HepG2 (cell line): ENCODE data around the gene LDLR.

ENCODE experiments used
- EED ChIP-seq: sonication (generic); formaldehyde crosslinking; IDR thresholded peaks from 2 replicates; pipeline ENCODE4 v1.5.0; 2020; ENCODE audit warnings: mild to moderate bottlenecking, missing genetic modification reagents
- EZH2 ChIP-seq: conservative IDR thresholded peaks from 2 replicates; pipeline ENCODE4 v1.6.1; 2012; ENCODE audit warnings: mild to moderate bottlenecking, low read depth, low read length, moderate library complexity
- GTF3A ChIP-seq: sonication (generic); formaldehyde crosslinking; conservative IDR thresholded peaks from 2 replicates; pipeline ENCODE4 v1.4.0; 2020; ENCODE audit warnings: mild to moderate bottlenecking, missing genetic modification reagents
- KAT7 ChIP-seq: IDR thresholded peaks from 2 replicates; pipeline ENCODE4 v1.6.1; 2018; ENCODE audit warnings: borderline replicate concordance, missing compliant biosample characterization
- MZF1 ChIP-seq: sonication (generic); formaldehyde crosslinking; IDR thresholded peaks from 2 replicates; pipeline ENCODE4 v1.8.1; 2023; ENCODE audit warnings: mild to moderate bottlenecking, missing genetic modification reagents, borderline replicate concordance
- NBN ChIP-seq: fragments of 450-650 bp; conservative IDR thresholded peaks from 2 replicates; pipeline ENCODE4 v1.6.1; 2017
- POLR2AphosphoS5 ChIP-seq: IDR thresholded peaks from 2 replicates; pipeline ENCODE4 v1.6.1; 2012; ENCODE audit warnings: low read depth, low read length
- SP140L ChIP-seq: sonication (generic); formaldehyde crosslinking; IDR thresholded peaks from 2 replicates; pipeline ENCODE4 v1.4.0; 2020; ENCODE audit warnings: missing genetic modification reagents, borderline replicate concordance
- SYNCRIP ChIP-seq: fragments of 200-400 bp; formaldehyde crosslinking; IDR thresholded peaks from 2 replicates; pipeline ENCODE4 v1.6.1; 2018; ENCODE audit warnings: mild to moderate bottlenecking, low read depth, low read length; ENCODE audit not compliant: insufficient read depth
- ZBED4 ChIP-seq: sonication (generic); formaldehyde crosslinking; IDR thresholded peaks from 2 replicates; pipeline ENCODE4 v1.4.0; 2020; ENCODE audit warnings: missing genetic modification reagents, borderline replicate concordance
- ZNF12 ChIP-seq: sonication (generic); formaldehyde crosslinking; IDR thresholded peaks from 2 replicates; pipeline ENCODE4 v1.5.0; 2020; ENCODE audit warnings: missing genetic modification reagents
- TF ChIP-seq, protein P1 (sequence below): sonication (generic); formaldehyde crosslinking; IDR thresholded peaks from 2 replicates; pipeline ENCODE4 v1.5.0; 2020; ENCODE audit warnings: mild to moderate bottlenecking, missing genetic modification reagents, moderate library complexity
- TF ChIP-seq, protein P2 (sequence below): sonication (generic); formaldehyde crosslinking; IDR thresholded peaks from 2 replicates; pipeline ENCODE4 v1.8.0; 2022; ENCODE audit warnings: mild to moderate bottlenecking, missing genetic modification reagents; ENCODE audit not compliant: insufficient replicate concordance

DNA sequence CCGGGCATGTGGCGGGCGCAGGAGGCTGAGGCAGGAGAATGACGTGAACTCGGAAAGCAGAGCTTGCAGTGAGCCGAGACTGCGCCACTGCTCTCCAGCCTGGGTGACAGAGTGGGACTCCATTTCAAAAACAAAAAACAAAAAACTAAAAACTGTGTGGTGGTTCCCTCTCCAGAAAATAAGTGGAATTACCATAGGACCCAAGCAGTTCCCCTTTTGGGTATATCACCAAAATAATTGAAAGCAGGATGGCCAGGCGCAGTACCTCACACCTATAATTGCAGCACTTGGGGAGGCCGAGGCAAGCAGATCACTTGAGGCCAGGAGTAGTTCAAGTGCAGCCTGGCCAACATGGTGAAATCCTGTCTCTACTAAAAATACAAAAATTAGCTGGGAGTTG, 15.7 kb upstream of the LDLR start:
- TF ChIP-seq POLR2AphosphoS5 (no peak), ZNF12 (no peak), KAT7 (CRISPR knock-in tag) (no peak), ZBED4 (no peak), MZF1 (CRISPR knock-in tag) (no peak), EZH2 (no peak), SYNCRIP (no peak), NBN (no peak), SP140L (CRISPR knock-in tag) (no peak), GTF3A (CRISPR knock-in tag) (no peak), EED (CRISPR knock-in tag) (no peak)
- TF ChIP-seq, protein P1, sequence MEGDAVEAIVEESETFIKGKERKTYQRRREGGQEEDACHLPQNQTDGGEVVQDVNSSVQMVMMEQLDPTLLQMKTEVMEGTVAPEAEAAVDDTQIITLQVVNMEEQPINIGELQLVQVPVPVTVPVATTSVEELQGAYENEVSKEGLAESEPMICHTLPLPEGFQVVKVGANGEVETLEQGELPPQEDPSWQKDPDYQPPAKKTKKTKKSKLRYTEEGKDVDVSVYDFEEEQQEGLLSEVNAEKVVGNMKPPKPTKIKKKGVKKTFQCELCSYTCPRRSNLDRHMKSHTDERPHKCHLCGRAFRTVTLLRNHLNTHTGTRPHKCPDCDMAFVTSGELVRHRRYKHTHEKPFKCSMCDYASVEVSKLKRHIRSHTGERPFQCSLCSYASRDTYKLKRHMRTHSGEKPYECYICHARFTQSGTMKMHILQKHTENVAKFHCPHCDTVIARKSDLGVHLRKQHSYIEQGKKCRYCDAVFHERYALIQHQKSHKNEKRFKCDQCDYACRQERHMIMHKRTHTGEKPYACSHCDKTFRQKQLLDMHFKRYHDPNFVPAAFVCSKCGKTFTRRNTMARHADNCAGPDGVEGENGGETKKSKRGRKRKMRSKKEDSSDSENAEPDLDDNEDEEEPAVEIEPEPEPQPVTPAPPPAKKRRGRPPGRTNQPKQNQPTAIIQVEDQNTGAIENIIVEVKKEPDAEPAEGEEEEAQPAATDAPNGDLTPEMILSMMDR, result no peak
- TF ChIP-seq, protein P2, sequence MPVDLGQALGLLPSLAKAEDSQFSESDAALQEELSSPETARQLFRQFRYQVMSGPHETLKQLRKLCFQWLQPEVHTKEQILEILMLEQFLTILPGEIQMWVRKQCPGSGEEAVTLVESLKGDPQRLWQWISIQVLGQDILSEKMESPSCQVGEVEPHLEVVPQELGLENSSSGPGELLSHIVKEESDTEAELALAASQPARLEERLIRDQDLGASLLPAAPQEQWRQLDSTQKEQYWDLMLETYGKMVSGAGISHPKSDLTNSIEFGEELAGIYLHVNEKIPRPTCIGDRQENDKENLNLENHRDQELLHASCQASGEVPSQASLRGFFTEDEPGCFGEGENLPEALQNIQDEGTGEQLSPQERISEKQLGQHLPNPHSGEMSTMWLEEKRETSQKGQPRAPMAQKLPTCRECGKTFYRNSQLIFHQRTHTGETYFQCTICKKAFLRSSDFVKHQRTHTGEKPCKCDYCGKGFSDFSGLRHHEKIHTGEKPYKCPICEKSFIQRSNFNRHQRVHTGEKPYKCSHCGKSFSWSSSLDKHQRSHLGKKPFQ (CRISPR knock-in tag), result no peak
